A549 (cell line): ENCODE data around the gene COL13A1. TPM values are rescaled to one million over a fixed set of nuclear protein-coding genes. Genes with fewer than 3 reads are reported as not detected.

Experiments
- ATAC-seq, 2 experiments: fragments of 200-7000 bp in 1 of 2; fragments of >200 bp in 1 of 2; cut with Nextera tagmentation in 1 of 2; cut with Tn5 transposase in 1 of 2; 3 replicates each; pipeline versions ENCODE4 v1.8.0 to v1.9.1; 2018 to 2020; ENCODE audit warnings: mild to moderate bottlenecking in 1 of 2, moderate library complexity in 1 of 2
- CTCF ChIA-PET: fragments of 300-600 bp; sonication (Branson Sonifier 250); formaldehyde crosslinking; extraction: SDS; loops from one replicate; lab custom pipeline; 2021; ENCODE audit warnings: antibody characterized with exemption, inconsistent platforms; lab: Yijun Ruan, JAX
- POLR2A ChIA-PET: fragments of 350-600 bp; formaldehyde crosslinking; extraction: SDS; loops from one replicate; lab custom pipeline; 2021; ENCODE audit warnings: antibody characterized with exemption, inconsistent platforms; lab: Yijun Ruan, JAX
- DNase-seq, 2 experiments: peaks; one replicate each; pipeline versions ENCODE4 v3.0.0 to v3.0.0-alpha.2; 2011 to 2016; ENCODE audit warnings: low read depth in 1 of 2, low spot score in 1 of 2
- FAIRE-seq: peaks from 2 replicates; lab custom pipeline; 2011; peaks lifted over from hg19 to GRCh38; lab: Jason Lieb, UNC
- H3K27ac ChIP-seq, 2 experiments: fragments of >200 bp; sonication (Bioruptor Twin); formaldehyde crosslinking; 3 replicates each; pipeline ENCODE4 v1.5.1; 2016 to 2017
- H3K4me1 ChIP-seq: fragments of >200 bp; sonication (Bioruptor Twin); formaldehyde crosslinking; 3 replicates; pipeline ENCODE4 v1.6.1; 2016
- H3K4me2 ChIP-seq: fragments of >200 bp; sonication (Bioruptor Twin); formaldehyde crosslinking; 3 replicates; pipeline ENCODE4 v1.6.1; 2016
- H3K4me3 ChIP-seq: fragments of >200 bp; sonication (Bioruptor Twin); formaldehyde crosslinking; 3 replicates; pipeline ENCODE4 v1.5.1; 2016
- H3K9me3 ChIP-seq: fragments of >200 bp; sonication (Bioruptor Twin); formaldehyde crosslinking; 3 replicates; pipeline ENCODE4 v1.6.1; 2016
- ATOH8 ChIP-seq: fragments of 250-450 bp; sonication (Bioruptor Pico); IDR thresholded peaks from 2 replicates; pipeline ENCODE4 v1.5.0; 2020; ENCODE audit warnings: low read depth, mild to moderate bottlenecking, moderate library complexity
- BHLHE40 ChIP-seq: IDR thresholded peaks from 2 replicates; pipeline ENCODE4 v1.6.1; 2012; ENCODE audit warnings: low read depth, low read length, inconsistent platforms
- CBX8 ChIP-seq: fragments of 200-600 bp; sonication (generic); IDR thresholded peaks from 2 replicates; pipeline ENCODE4 v1.6.1; 2016
- CEBPB ChIP-seq, 2 experiments: fragments of >200 bp in 1 of 2; sonication (Bioruptor Twin) in 1 of 2; formaldehyde crosslinking in 1 of 2; IDR thresholded peaks; 2 replicates each; pipeline ENCODE4 v1.6.1; 2012 to 2016
- CHD4 ChIP-seq: fragments of 200-600 bp; sonication (generic); IDR thresholded peaks from 2 replicates; pipeline ENCODE4 v1.6.1; 2016; ENCODE audit warnings: antibody characterized with exemption, mild to moderate bottlenecking, borderline replicate concordance
- EHF ChIP-seq: fragments of 250-450 bp; sonication (Bioruptor Pico); IDR thresholded peaks from 2 replicates; pipeline ENCODE4 v1.5.0; 2020; ENCODE audit warnings: mild to moderate bottlenecking
- EHMT2 ChIP-seq: fragments of 200-600 bp; sonication (generic); IDR thresholded peaks from 2 replicates; pipeline ENCODE4 v1.6.1; 2016; ENCODE audit warnings: antibody characterized with exemption, low read depth, mild to moderate bottlenecking, moderate library complexity
- ELK1 ChIP-seq: fragments of 150-350 bp; IDR thresholded peaks from 2 replicates; pipeline ENCODE4 v1.6.1; 2014; ENCODE audit warnings: low read depth, mild to moderate bottlenecking, low read length
- EP300 ChIP-seq, 2 experiments: fragments of >200 bp; sonication (Bioruptor Twin); formaldehyde crosslinking; IDR thresholded peaks; 2 replicates in 1 of 2; 3 replicates in 1 of 2; pipeline ENCODE4 v1.6.1; 2016 to 2017
- FOSB ChIP-seq: fragments of 250-450 bp; sonication (Bioruptor Pico); IDR thresholded peaks from 2 replicates; pipeline ENCODE4 v1.5.0; 2020; ENCODE audit warnings: mild to moderate bottlenecking, moderate library complexity
- GATA3 ChIP-seq: IDR thresholded peaks from 2 replicates; pipeline ENCODE4 v1.6.1; 2012; ENCODE audit warnings: borderline replicate concordance
- HDAC2 ChIP-seq: fragments of 200-600 bp; sonication (generic); IDR thresholded peaks from 2 replicates; pipeline ENCODE4 v1.6.1; 2016
- HES2 ChIP-seq: fragments of >200 bp; sonication (Bioruptor Twin); formaldehyde crosslinking; IDR thresholded peaks from 2 replicates; pipeline ENCODE4 v1.6.1; 2016
- HMGXB4 ChIP-seq: fragments of 250-450 bp; sonication (Bioruptor Pico); IDR thresholded peaks from 2 replicates; pipeline ENCODE4 v1.5.0; 2021; ENCODE audit warnings: mild to moderate bottlenecking, moderate library complexity, borderline replicate concordance
- HOXA7 ChIP-seq: fragments of 250-450 bp; sonication (Bioruptor Pico); IDR thresholded peaks from 2 replicates; pipeline ENCODE4 v1.5.0; 2020; ENCODE audit warnings: mild to moderate bottlenecking, moderate library complexity
- HOXB13 ChIP-seq: fragments of 250-450 bp; sonication (Bioruptor Pico); IDR thresholded peaks from 2 replicates; pipeline ENCODE4 v1.5.0; 2020; ENCODE audit warnings: low read depth, mild to moderate bottlenecking, moderate library complexity
- HOXB5 ChIP-seq: fragments of 250-450 bp; sonication (Bioruptor Pico); IDR thresholded peaks from 2 replicates; pipeline ENCODE4 v1.5.0; 2020; ENCODE audit warnings: mild to moderate bottlenecking, moderate library complexity
- PHF8 ChIP-seq: fragments of 200-600 bp; sonication (generic); IDR thresholded peaks from 2 replicates; pipeline ENCODE4 v1.6.1; 2016; ENCODE audit warnings: low read depth, mild to moderate bottlenecking, antibody characterized with exemption, moderate library complexity, borderline replicate concordance
- POLR2A ChIP-seq: IDR thresholded peaks from 2 replicates; pipeline ENCODE4 v1.6.1; 2012; ENCODE audit warnings: mild to moderate bottlenecking, low read length
- POLR2AphosphoS2 ChIP-seq: conservative IDR thresholded peaks from 2 replicates; pipeline ENCODE4 v1.6.1; 2012; ENCODE audit warnings: low read length, improper control_type of control experiment, inconsistent platforms
- RAD21 ChIP-seq, 2 experiments: fragments of >200 bp in 1 of 2; sonication (Bioruptor Twin) in 1 of 2; formaldehyde crosslinking in 1 of 2; IDR thresholded peaks in 1 of 2; conservative IDR thresholded peaks in 1 of 2; 2 replicates in 1 of 2; 3 replicates in 1 of 2; pipeline ENCODE4 v1.6.1; 2012 to 2018; ENCODE audit warnings: inconsistent platforms in 1 of 2
- REST ChIP-seq: fragments of 200-600 bp; sonication (generic); IDR thresholded peaks from 2 replicates; pipeline ENCODE4 v1.6.1; 2016; ENCODE audit warnings: antibody characterized with exemption, mild to moderate bottlenecking, moderate library complexity
- SMC3 ChIP-seq: fragments of >200 bp; sonication (Bioruptor Twin); formaldehyde crosslinking; IDR thresholded peaks from 3 replicates; pipeline ENCODE4 v1.6.1; 2018; ENCODE audit warnings: inconsistent platforms
- ZFP36 ChIP-seq: fragments of 450-650 bp; IDR thresholded peaks from 2 replicates; pipeline ENCODE4 v1.6.1; 2014; ENCODE audit warnings: borderline replicate concordance; ENCODE audit not compliant: partially characterized antibody
- ZSCAN20 ChIP-seq: fragments of 250-450 bp; sonication (Bioruptor Pico); IDR thresholded peaks from 2 replicates; pipeline ENCODE4 v1.8.0; 2022; ENCODE audit warnings: mild to moderate bottlenecking, moderate library complexity
- WGBS: methylation state at CpG from one replicate; pipeline ENCODE4 v1.1.6; 2017; ENCODE audit errors: missing lambda C conversion rate; 5-methylcytosine and 5-hydroxymethylcytosine counted together
- polyA plus RNA-seq, 4 experiments: library from polyadenylated mRNA; depleted of rRNA in 3 of 4; stranded (reverse); fragments of >200 nt; fragmentation: RNase III in 1 of 4; extraction: RNeasy Plus Mini Kit Qiagen cat#74134 plus additional on column Dnase treatment in 1 of 4; gene quantifications; 2 replicates in 3 of 4; 3 replicates in 1 of 4; pipeline ENCODE4 v1.2.3, GENCODE V29; 2011 to 2017

COL13A1 gene
- polyA plus RNA-seq, 2 of the 4 experiments (the other 2 are of a cell fraction): 0.08 to 0.27 TPM

- no peak overlapping the region for H3K4me2 ChIP-seq
- CTCF ChIA-PET: interaction anchor here (1.2 to 14.4 kb wide), 2 partner anchors 35 to 94 kb away, joined by 3 to 88 read pairs; no protein-coding TSS in a partner anchor
- POLR2A ChIA-PET: no interaction called here
- H3K27ac ChIP-seq: no peak overlapping the region
- H3K4me1 ChIP-seq: no peaks in the 10 kb centered on the region
- H3K4me3 ChIP-seq: no peak overlapping the region
- no peak for TF ChIP-seq HOXB5 (CRISPR knock-in tag)
- no peak for TF ChIP-seq POLR2AphosphoS2
- no peak for TF ChIP-seq HMGXB4 (CRISPR knock-in tag)
- TF ChIP-seq CBX8: no peak
- TF ChIP-seq ELK1: no peak
- TF ChIP-seq HOXB13 (CRISPR knock-in tag): no peak
- no peak for TF ChIP-seq HOXA7 (CRISPR knock-in tag)
- no peak for TF ChIP-seq POLR2A
- no peak for TF ChIP-seq BHLHE40
- TF ChIP-seq ZFP36: no peak
- no peak for TF ChIP-seq EP300 (IDR thresholded peaks at IDR 0.05)
- no peak for TF ChIP-seq EHF
- no peak for TF ChIP-seq CEBPB (IDR thresholded peaks at IDR 0.05)
- TF ChIP-seq REST: no peak
- TF ChIP-seq FOSB (CRISPR knock-in tag): no peak
- TF ChIP-seq CHD4: no peak
- TF ChIP-seq SMC3: no peak
- no peak for TF ChIP-seq RAD21 (conservative IDR thresholded peaks at IDR 0.05 in 1 of 2, IDR thresholded peaks at IDR 0.05 in 1 of 2)
- TF ChIP-seq HDAC2: no peak
- ATAC-seq (no peak), FAIRE-seq (no peak), DNase-seq (no peak)
- WGBS: 79% methylated on average over 22 of the region's 27 CpGs
- no peaks in the 10 kb centered on the region for H3K9me3 ChIP-seq
These were observed 78.8 kb downstream of the COL13A1 start for GRCh38 chr10:69880301-69881081.

- FAIRE-seq: no peak
- ATAC-seq: no peak
- no peak overlapping the region for H3K4me2 ChIP-seq
- CTCF ChIA-PET: interaction anchor here (1.2 to 14.4 kb wide), 2 partner anchors 34 to 95 kb away, joined by 3 to 88 read pairs; no protein-coding TSS in a partner anchor
- POLR2A ChIA-PET: no interaction called here
- no peaks in the 10 kb centered on the region for H3K9me3 ChIP-seq
- no peaks in the 10 kb centered on the region for H3K4me1 ChIP-seq
- WGBS: 78% methylated on average over 12 of the region's 12 CpGs
- no peak for DNase-seq
- TF ChIP-seq PHF8 (no peak), EHMT2 (no peak), ZSCAN20 (no peak), GATA3 (no peak), HES2 (no peak), ATOH8 (CRISPR knock-in tag) (no peak), HOXA7 (CRISPR knock-in tag) (no peak)
- H3K4me3 ChIP-seq: no peak overlapping the region
- no peak overlapping the region for H3K27ac ChIP-seq
These were observed 79.5 kb downstream of the COL13A1 start for GRCh38 chr10:69881202-69881601.
